Measurements from ENCODE around the gene FADS3. TPM values are rescaled to one million over a fixed set of nuclear protein-coding genes. Genes with fewer than 3 reads are reported as not detected.

The FADS3 gene
- total RNA-seq, 1 donor from 2014 or later, result 10.1 TPM

- Histone ChIP-seq H3K27ac (no peak overlapping the region), H3K79me2 (ENCODE audit: low read depth) (no peaks in the 10 kb centered on the region), H3K9ac (no peak overlapping the region), H3K4me1 (peaks cover 7% of the 10 kb centered on the region), H3K9me3 (ENCODE audit: low read depth) (no peaks in the 10 kb centered on the region), H3F3A (ENCODE audit: low read depth) (peaks cover 13% of the 10 kb centered on the region), H3K4me2 (no peak overlapping the region), H4K20me1 (ENCODE audit: low read depth) (peaks cover 14% of the 10 kb centered on the region), H2AFZ (replicated peaks) (no peak overlapping the region), H3K36me3 (no peaks in the 10 kb centered on the region), H3K4me3 (no peak overlapping the region), H3K27me3 (peaks cover 14% of the 10 kb centered on the region)
- no peaks in the 10 kb centered on the region for H3K36me3 Mint-ChIP-seq
- no peak for DNase-seq (ENCODE audit: low spot score)
- H3K4me1 Mint-ChIP-seq, result peaks cover 18% of the 10 kb centered on the region
- no peaks in the 10 kb centered on the region for H3K9me3 Mint-ChIP-seq
- no peak overlapping the region for H3K4me3 Mint-ChIP-seq
- H3K27me3 Mint-ChIP-seq (ENCODE audit: insufficient read depth, low read depth), result peaks cover 5% of the 10 kb centered on the region
- no peak overlapping the region for H3K27ac Mint-ChIP-seq
- TF ChIP-seq EZH2phosphoT487 (IDR thresholded peaks at IDR 0.05) (no peak), EZH2 (IDR thresholded peaks at IDR 0.05) (no peak), CTCF (IDR thresholded peaks at IDR 0.05) (no peak)
Observed at GRCh38 chr11:61873588-61874376, 17.6 kb downstream of the FADS3 start.

GRCh38 chr11:61872935-61873565 is 18.3 kb downstream of the FADS3 start:
- no peaks in the 10 kb centered on the region for H3K9me3 ChIP-seq (ENCODE audit: low read depth)
- H3K4me1 ChIP-seq, result peaks cover 7% of the 10 kb centered on the region
- Mint-ChIP-seq H3K36me3 (no peaks in the 10 kb centered on the region), H3K27me3 (ENCODE audit: insufficient read depth, low read depth) (peaks cover 5% of the 10 kb centered on the region), H3K4me1 (peaks cover 18% of the 10 kb centered on the region), H3K9me3 (no peaks in the 10 kb centered on the region), H3K27ac (no peak overlapping the region), H3K4me3 (no peak overlapping the region)
- no peak overlapping the region for H3K4me2 ChIP-seq
- no peak overlapping the region for H3K4me3 ChIP-seq
- DNase-seq (ENCODE audit: low spot score), result no peak
- H3K36me3 ChIP-seq, result no peaks in the 10 kb centered on the region
- H4K20me1 ChIP-seq (ENCODE audit: low read depth), result peaks cover 15% of the 10 kb centered on the region
- TF ChIP-seq EZH2phosphoT487 (IDR thresholded peaks at IDR 0.05), result no peak
- TF ChIP-seq CTCF (IDR thresholded peaks at IDR 0.05), result no peak
- TF ChIP-seq EZH2 (IDR thresholded peaks at IDR 0.05), result no peak
- H3K79me2 ChIP-seq (ENCODE audit: low read depth), result no peaks in the 10 kb centered on the region
- peaks cover 15% of the 10 kb centered on the region for H3F3A ChIP-seq (ENCODE audit: low read depth)
- H3K27ac ChIP-seq, result no peak overlapping the region
- H3K27me3 ChIP-seq, result peaks cover 14% of the 10 kb centered on the region
- no peak overlapping the region for H2AFZ ChIP-seq (replicated peaks)
- no peak overlapping the region for H3K9ac ChIP-seq

GRCh38 chr11:61871158-61871597 is 20.2 kb downstream of the FADS3 start:
- Mint-ChIP-seq H3K27me3 (ENCODE audit: insufficient read depth, low read depth) (peaks cover 5% of the 10 kb centered on the region), H3K4me1 (peaks cover 18% of the 10 kb centered on the region), H3K27ac (peak overlapping the region; percentile 90), H3K9me3 (no peaks in the 10 kb centered on the region), H3K36me3 (no peaks in the 10 kb centered on the region), H3K4me3 (peak overlapping the region; percentile 58)
- peak overlapping the region; percentile 34 for H3K4me2 ChIP-seq
- H3K79me2 ChIP-seq (ENCODE audit: low read depth), result no peaks in the 10 kb centered on the region
- no peaks in the 10 kb centered on the region for H3K9me3 ChIP-seq (ENCODE audit: low read depth)
- H3K4me3 ChIP-seq, result no peak overlapping the region
- H4K20me1 ChIP-seq (ENCODE audit: low read depth), result peaks cover 15% of the 10 kb centered on the region
- no peaks in the 10 kb centered on the region for H3K36me3 ChIP-seq
- peaks cover 7% of the 10 kb centered on the region for H3K4me1 ChIP-seq
- DNase-seq (ENCODE audit: low spot score), result peak; percentile 93
- no peak for TF ChIP-seq EZH2 (IDR thresholded peaks at IDR 0.05)
- TF ChIP-seq CTCF (IDR thresholded peaks at IDR 0.05), result peak; percentile 92
- peaks cover 14% of the 10 kb centered on the region for H3K27me3 ChIP-seq
- peaks cover 18% of the 10 kb centered on the region for H3F3A ChIP-seq (ENCODE audit: low read depth)
- no peak overlapping the region for H3K27ac ChIP-seq
- no peak overlapping the region for H3K9ac ChIP-seq
- no peak overlapping the region for H2AFZ ChIP-seq (replicated peaks)
